GM19025 (cell line): ENCODE measurements around the gene BTBD10.

Experiments used
- ATAC-seq: cut with Tn5 transposase; IDR thresholded peaks from one replicate; pipeline ENCODE4 v1.9.1; 2021; ENCODE audit warnings: mild to moderate bottlenecking, low read depth, moderate library complexity; ENCODE audit not compliant: unreplicated experiment

The BTBD10 gene

GRCh38 chr11:13376838-13377237, 86.2 kb downstream of the BTBD10 start:
- ATAC-seq = no peak

GRCh38 chr11:13376402-13376801, 86.6 kb downstream of the BTBD10 start:
- ATAC-seq = no peak

- ATAC-seq = no peak
Observed at GRCh38 chr11:13375798-13376197, 87.2 kb downstream of the BTBD10 start.

- ATAC-seq = no peak
Observed at GRCh38 chr11:13373216-13373615, 89.8 kb downstream of the BTBD10 start.

- ATAC-seq = no peak
Observed at GRCh38 chr11:13368041-13368446, 95.0 kb downstream of the BTBD10 start.

- ATAC-seq = no peak
Observed at GRCh38 chr11:13367115-13367514, 95.9 kb downstream of the BTBD10 start.

GRCh38 chr11:13366266-13367026, 96.6 kb downstream of the BTBD10 start:
- ATAC-seq = no peak

- ATAC-seq = no peak
Observed at GRCh38 chr11:13364388-13364787, 98.6 kb downstream of the BTBD10 start.

GRCh38 chr11:13362596-13363109, 100.4 kb downstream of the BTBD10 start:
- ATAC-seq = no peak

- no peak for ATAC-seq
Observed at GRCh38 chr11:13358596-13359270, 104.3 kb downstream of the BTBD10 start.

GRCh38 chr11:13357232-13357631, 105.8 kb downstream of the BTBD10 start:
- no peak for ATAC-seq

GRCh38 chr11:13355191-13355590, 107.8 kb downstream of the BTBD10 start:
- no peak for ATAC-seq

- no peak for ATAC-seq
Observed at GRCh38 chr11:13354335-13354734, 108.7 kb downstream of the BTBD10 start.

GRCh38 chr11:13352711-13353110, 110.3 kb downstream of the BTBD10 start:
- no peak for ATAC-seq

- ATAC-seq = no peak
Observed at GRCh38 chr11:13349581-13349980, 113.4 kb downstream of the BTBD10 start.

GRCh38 chr11:13349046-13349445, 114.0 kb downstream of the BTBD10 start:
- no peak for ATAC-seq

- no peak for ATAC-seq
Observed at GRCh38 chr11:13348305-13348704, 114.7 kb downstream of the BTBD10 start.

GRCh38 chr11:13347901-13348300, 115.1 kb downstream of the BTBD10 start:
- no peak for ATAC-seq

- no peak for ATAC-seq
Observed at GRCh38 chr11:13346470-13346869, 116.6 kb downstream of the BTBD10 start.

- no peak for ATAC-seq
Observed at GRCh38 chr11:13344818-13345217, 118.2 kb downstream of the BTBD10 start.

- no peak for ATAC-seq
Observed at GRCh38 chr11:13343931-13344717, 118.9 kb downstream of the BTBD10 start.
